ENCODE results near the gene WNK4.

The WNK4 gene

DNA sequence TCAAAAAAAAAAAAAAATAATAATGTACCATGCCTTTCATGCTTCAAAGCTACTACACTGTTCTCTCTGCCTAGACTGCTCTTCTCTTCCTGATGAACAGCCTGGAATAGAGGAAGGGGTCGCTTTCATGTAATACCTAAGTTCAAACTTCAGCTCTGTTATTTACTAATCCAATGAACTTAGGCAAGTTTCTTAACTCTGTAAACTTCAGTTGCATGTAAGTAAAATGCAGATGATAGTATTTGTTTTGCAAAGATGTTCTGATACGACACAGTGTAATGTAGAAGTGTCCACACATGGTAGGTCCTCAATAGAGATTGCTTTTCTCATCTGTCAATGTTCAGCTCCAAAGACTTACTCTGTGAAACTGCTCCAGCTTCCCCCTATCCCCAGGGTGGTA, 11.5 kb downstream of the WNK4 start:
- no peaks in the 10 kb centered on the region for H3K36me3 ChIP-seq (replicated peaks; ENCODE audit: insufficient read depth, low read length)
- H3K4me2 ChIP-seq (ENCODE audit: low read depth, low read length): no peak overlapping the region
- DNase-seq: no peak
- H3K9me2 ChIP-seq (replicated peaks; ENCODE audit: insufficient read depth, low read length): no peaks in the 10 kb centered on the region
- H3K4me1 ChIP-seq (ENCODE audit: low read length): no peaks in the 10 kb centered on the region
- H3K4me3 ChIP-seq (ENCODE audit: low read length): no peak overlapping the region
- no peak overlapping the region for H2AFZ ChIP-seq (ENCODE audit: low read length)
- H3K9ac ChIP-seq (ENCODE audit: low read length): no peak overlapping the region
- no peaks in the 10 kb centered on the region for H4K20me1 ChIP-seq (ENCODE audit: insufficient read depth, low read length)
- no peaks in the 10 kb centered on the region for H3F3A ChIP-seq (ENCODE audit: insufficient read depth, low read length)
- TF ChIP-seq, protein P1, sequence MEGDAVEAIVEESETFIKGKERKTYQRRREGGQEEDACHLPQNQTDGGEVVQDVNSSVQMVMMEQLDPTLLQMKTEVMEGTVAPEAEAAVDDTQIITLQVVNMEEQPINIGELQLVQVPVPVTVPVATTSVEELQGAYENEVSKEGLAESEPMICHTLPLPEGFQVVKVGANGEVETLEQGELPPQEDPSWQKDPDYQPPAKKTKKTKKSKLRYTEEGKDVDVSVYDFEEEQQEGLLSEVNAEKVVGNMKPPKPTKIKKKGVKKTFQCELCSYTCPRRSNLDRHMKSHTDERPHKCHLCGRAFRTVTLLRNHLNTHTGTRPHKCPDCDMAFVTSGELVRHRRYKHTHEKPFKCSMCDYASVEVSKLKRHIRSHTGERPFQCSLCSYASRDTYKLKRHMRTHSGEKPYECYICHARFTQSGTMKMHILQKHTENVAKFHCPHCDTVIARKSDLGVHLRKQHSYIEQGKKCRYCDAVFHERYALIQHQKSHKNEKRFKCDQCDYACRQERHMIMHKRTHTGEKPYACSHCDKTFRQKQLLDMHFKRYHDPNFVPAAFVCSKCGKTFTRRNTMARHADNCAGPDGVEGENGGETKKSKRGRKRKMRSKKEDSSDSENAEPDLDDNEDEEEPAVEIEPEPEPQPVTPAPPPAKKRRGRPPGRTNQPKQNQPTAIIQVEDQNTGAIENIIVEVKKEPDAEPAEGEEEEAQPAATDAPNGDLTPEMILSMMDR (IDR thresholded peaks at IDR 0.05; ENCODE audit: low read length): no peak
- peaks cover 3% of the 10 kb centered on the region; the same call in 1 of the 2 replicates for H3K79me2 ChIP-seq (ENCODE audit: low read length)
- no peaks in the 10 kb centered on the region for H3K9me3 ChIP-seq (replicated peaks; ENCODE audit: insufficient read depth, low read length)
- H3K27ac ChIP-seq (ENCODE audit: low read length): no peak overlapping the region
- peaks cover 16% of the 10 kb centered on the region; the same call in 1 of the 2 replicates for H3K27me3 ChIP-seq (replicated peaks; ENCODE audit: insufficient read depth, low read length)

DNA sequence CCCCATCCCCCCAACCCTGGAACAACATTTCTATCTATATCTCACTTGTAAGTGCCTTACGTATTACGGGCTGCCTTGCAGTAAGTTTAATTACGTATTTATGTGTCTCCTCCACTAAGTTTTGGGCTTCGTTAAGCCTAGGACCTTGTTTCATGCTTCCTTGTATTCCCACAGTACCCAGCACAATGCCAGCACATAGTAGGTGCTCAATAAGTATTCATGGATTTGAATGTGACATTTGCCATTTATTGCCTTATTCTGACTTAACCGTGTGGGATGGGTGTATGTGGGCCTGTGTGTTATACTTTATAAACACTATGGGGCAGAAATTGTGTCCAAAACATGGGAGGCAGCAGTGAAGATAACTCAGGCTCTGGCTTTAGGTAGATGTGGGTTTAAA, 12.1 kb downstream of the WNK4 start:
- no peak overlapping the region for H2AFZ ChIP-seq (ENCODE audit: low read length)
- H3F3A ChIP-seq (ENCODE audit: insufficient read depth, low read length): no peaks in the 10 kb centered on the region
- H3K4me1 ChIP-seq (ENCODE audit: low read length): peaks cover 4% of the 10 kb centered on the region; the same call in 1 of the 2 replicates
- H3K9ac ChIP-seq (ENCODE audit: low read length): no peak overlapping the region
- TF ChIP-seq, protein P1 (IDR thresholded peaks at IDR 0.05; ENCODE audit: low read length): no peak
- TF ChIP-seq EZH2phosphoT487 (IDR thresholded peaks at IDR 0.05; ENCODE audit: low read length) (no peak), EZH2 (optimal IDR thresholded peaks at IDR 0.05; ENCODE audit: low read depth, low read length) (no peak)
- no peaks in the 10 kb centered on the region for H3K9me2 ChIP-seq (replicated peaks; ENCODE audit: insufficient read depth, low read length)
- no peak overlapping the region for H3K27ac ChIP-seq (ENCODE audit: low read length)
- H4K20me1 ChIP-seq (ENCODE audit: insufficient read depth, low read length): no peaks in the 10 kb centered on the region
- no peak for DNase-seq
- peaks cover 10% of the 10 kb centered on the region; the same call in 1 of the 2 replicates for H3K27me3 ChIP-seq (replicated peaks; ENCODE audit: insufficient read depth, low read length)
- H3K4me2 ChIP-seq (ENCODE audit: low read depth, low read length): no peak overlapping the region
- peaks cover 7% of the 10 kb centered on the region for H3K79me2 ChIP-seq (ENCODE audit: low read length)
- no peak overlapping the region for H3K4me3 ChIP-seq (ENCODE audit: low read length)
- H3K9me3 ChIP-seq (replicated peaks; ENCODE audit: insufficient read depth, low read length): no peaks in the 10 kb centered on the region
- no peaks in the 10 kb centered on the region for H3K36me3 ChIP-seq (replicated peaks; ENCODE audit: insufficient read depth, low read length)

DNA sequence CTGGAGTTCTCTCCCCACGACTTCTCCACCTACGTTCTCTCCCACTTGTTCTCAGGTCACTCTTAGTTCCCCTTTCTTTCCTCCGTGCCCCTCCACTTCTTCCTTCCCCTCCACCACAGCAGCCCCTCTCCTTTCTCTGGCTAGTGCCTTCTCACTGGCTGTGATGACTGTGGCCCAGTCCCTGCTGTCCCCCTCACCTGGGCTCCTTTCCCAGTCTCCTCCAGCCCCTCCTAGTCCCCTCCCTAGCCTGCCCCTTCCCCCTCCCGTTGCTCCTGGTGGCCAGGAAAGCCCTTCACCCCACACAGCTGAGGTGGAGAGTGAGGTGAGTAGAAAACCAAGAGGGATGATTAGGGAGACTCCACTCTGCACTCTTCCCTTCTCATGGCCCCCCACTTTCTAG, 14.7 kb downstream of the WNK4 start:
- DNase-seq: no peak
- Histone ChIP-seq H3F3A (ENCODE audit: insufficient read depth, low read length) (no peaks in the 10 kb centered on the region), H3K9me3 (replicated peaks; ENCODE audit: insufficient read depth, low read length) (no peaks in the 10 kb centered on the region), H3K27ac (ENCODE audit: low read length) (no peak overlapping the region), H4K20me1 (ENCODE audit: insufficient read depth, low read length) (no peaks in the 10 kb centered on the region), H3K9me2 (replicated peaks; ENCODE audit: insufficient read depth, low read length) (no peaks in the 10 kb centered on the region), H3K27me3 (replicated peaks; ENCODE audit: insufficient read depth, low read length) (no peaks in the 10 kb centered on the region; the same call in 1 of the 2 replicates), H3K9ac (ENCODE audit: low read length) (no peak overlapping the region), H3K4me1 (ENCODE audit: low read length) (peaks cover 8% of the 10 kb centered on the region; the same call in 1 of the 2 replicates), H3K36me3 (replicated peaks; ENCODE audit: insufficient read depth, low read length) (no peaks in the 10 kb centered on the region), H3K4me3 (ENCODE audit: low read length) (no peak overlapping the region), H3K4me2 (ENCODE audit: low read depth, low read length) (no peak overlapping the region), H2AFZ (ENCODE audit: low read length) (no peak overlapping the region), H3K79me2 (ENCODE audit: low read length) (peaks cover 17% of the 10 kb centered on the region)
- TF ChIP-seq EZH2phosphoT487 (IDR thresholded peaks at IDR 0.05; ENCODE audit: low read length) (no peak), EZH2 (optimal IDR thresholded peaks at IDR 0.05; ENCODE audit: low read depth, low read length) (no peak)
- TF ChIP-seq, protein P1 (IDR thresholded peaks at IDR 0.05; ENCODE audit: low read length): no peak

All from MM.1S (cell line).